Endodermal cell (in vitro differentiated cells): ENCODE measurements around the gene NFYB. TPM values are rescaled to one million over a fixed set of nuclear protein-coding genes. Genes with fewer than 3 reads are reported as not detected.

ENCODE experiments used
- DNase-seq: peaks from one replicate; pipeline ENCODE4 v3.0.0-alpha.2; 2017
- H3K27ac ChIP-seq: 2 replicates; pipeline ENCODE4 v1.5.1; 2013; ENCODE audit warnings: mild to moderate bottlenecking, low read depth, low read length, moderate library complexity
- H3K27me3 ChIP-seq: 2 replicates; pipeline ENCODE4 v1.6.1; 2013; ENCODE audit warnings: mild to moderate bottlenecking, low read length, moderate library complexity; ENCODE audit not compliant: insufficient read depth, control insufficient read depth, poor library complexity, severe bottlenecking
- H3K36me3 ChIP-seq: 2 replicates; pipeline ENCODE4 v1.7.0; 2013; ENCODE audit warnings: mild to moderate bottlenecking, low read length, moderate library complexity; ENCODE audit not compliant: control insufficient read depth, insufficient read depth
- H3K4me1 ChIP-seq: one replicate; pipeline ENCODE4 v1.7.0; 2013; ENCODE audit warnings: low read length; ENCODE audit not compliant: control insufficient read depth, insufficient read depth
- H3K4me3 ChIP-seq: 2 replicates; pipeline ENCODE4 v1.5.1; 2013; ENCODE audit warnings: mild to moderate bottlenecking, low read length, moderate library complexity
- H3K9ac ChIP-seq: 2 replicates; pipeline ENCODE4 v1.6.1; 2013; ENCODE audit warnings: mild to moderate bottlenecking, low read length, moderate library complexity; ENCODE audit not compliant: poor library complexity, severe bottlenecking; ENCODE audit errors: extremely low read depth
- H3K9me3 ChIP-seq: 2 replicates; pipeline ENCODE4 v1.6.1; 2013; ENCODE audit warnings: mild to moderate bottlenecking, low read length, moderate library complexity; ENCODE audit not compliant: control insufficient read depth
- H3K27ac Mint-ChIP-seq: 2 replicates; pipeline ENCODE4 v1.8.0; 2020; ENCODE audit warnings: mixed read lengths
- H3K27me3 Mint-ChIP-seq: 2 replicates; pipeline ENCODE4 v1.8.0; 2021; ENCODE audit warnings: mild to moderate bottlenecking, mixed read lengths; ENCODE audit not compliant: insufficient read depth
- H3K36me3 Mint-ChIP-seq: 2 replicates; pipeline ENCODE4 v1.8.0; 2020; ENCODE audit warnings: low read depth, mixed read lengths
- H3K4me1 Mint-ChIP-seq: 2 replicates; pipeline ENCODE4 v1.8.0; 2020; ENCODE audit warnings: mixed read lengths
- H3K4me3 Mint-ChIP-seq: 2 replicates; pipeline ENCODE4 v1.8.0; 2020; ENCODE audit warnings: mild to moderate bottlenecking, moderate library complexity, mixed read lengths
- H3K9me3 Mint-ChIP-seq: 2 replicates; pipeline ENCODE4 v1.8.0; 2020; ENCODE audit warnings: mild to moderate bottlenecking, mixed read lengths
- CTCF ChIP-seq: fragments of 200-600 bp; sonication (generic); conservative IDR thresholded peaks from 2 replicates; pipeline ENCODE4 v1.5.0; 2021; ENCODE audit warnings: antibody characterized with exemption, mild to moderate bottlenecking
- WGBS, 2 experiments: methylation state at CpG; one replicate each; pipeline versions ENCODE4 v1.1.5 to v1.1.7; 2013; ENCODE audit warnings: missing lambda C conversion rate in 2 of 2, mixed read lengths in 1 of 2; ENCODE audit not compliant: insufficient coverage in 1 of 2, insufficient read length in 1 of 2; 5-methylcytosine and 5-hydroxymethylcytosine counted together
- total RNA-seq, 2 donors: library from RNA; stranded (reverse); fragmentation: NEBNext Ultra II Directional in 1 of 2; extraction: Animal tissue kit (Norgen Biotek cat#: 25700) in 1 of 2; gene quantifications; 2 replicates in 1 of 2; 3 replicates in 1 of 2; pipeline ENCODE4 v1.2.1, GENCODE V29; 2021

NFYB gene
- total RNA-seq, 2 donors from 2014 or later, result 31.2 to 36.3 TPM

GRCh38 chr12:104154806-104155205 lies 16.8 kb upstream of the NFYB start:
- peak; percentile 65 for DNase-seq
- Mint-ChIP-seq H3K27me3 (peaks cover 28% of the 10 kb centered on the region), H3K9me3 (peaks cover 3% of the 10 kb centered on the region), H3K36me3 (no peaks in the 10 kb centered on the region), H3K4me1 (peaks cover 22% of the 10 kb centered on the region), H3K4me3 (no peak overlapping the region), H3K27ac (no peak overlapping the region)
- Histone ChIP-seq H3K4me3 (peak overlapping the region; percentile 32), H3K27ac (no peak overlapping the region), H3K9me3 (no peaks in the 10 kb centered on the region), H3K4me1 (peaks cover 12% of the 10 kb centered on the region), H3K9ac (no peak overlapping the region), H3K36me3 (no peaks in the 10 kb centered on the region), H3K27me3 (no peaks in the 10 kb centered on the region)
- no peak for TF ChIP-seq CTCF
- 49% methylated on average over 2 of the region's 2 CpGs; no CpG with 5 or more reads in 1 of the 2 experiments for WGBS, 2 experiments

GRCh38 chr12:104154286-104154685 lies 16.3 kb upstream of the NFYB start:
- Histone ChIP-seq H3K9me3 (no peaks in the 10 kb centered on the region), H3K4me3 (peak overlapping the region; percentile 32), H3K27ac (no peak overlapping the region), H3K27me3 (no peaks in the 10 kb centered on the region), H3K4me1 (peaks cover 12% of the 10 kb centered on the region), H3K36me3 (no peaks in the 10 kb centered on the region), H3K9ac (no peak overlapping the region)
- DNase-seq, result no peak
- no peaks in the 10 kb centered on the region for H3K36me3 Mint-ChIP-seq
- H3K27ac Mint-ChIP-seq, result no peak overlapping the region
- H3K4me3 Mint-ChIP-seq, result no peak overlapping the region
- no peak for TF ChIP-seq CTCF
- peaks cover 28% of the 10 kb centered on the region for H3K27me3 Mint-ChIP-seq
- WGBS, 2 experiments, result 97 to 98% methylated on average over 4 of the region's 4 CpGs
- H3K9me3 Mint-ChIP-seq, result peaks cover 3% of the 10 kb centered on the region
- H3K4me1 Mint-ChIP-seq, result peaks cover 26% of the 10 kb centered on the region

- Mint-ChIP-seq H3K27ac (no peak overlapping the region), H3K27me3 (peaks cover 20% of the 10 kb centered on the region), H3K4me3 (no peak overlapping the region), H3K36me3 (no peaks in the 10 kb centered on the region), H3K9me3 (peaks cover 1% of the 10 kb centered on the region), H3K4me1 (peaks cover 31% of the 10 kb centered on the region)
- peak; percentile 51 for TF ChIP-seq CTCF
- peak; percentile 56 for DNase-seq
- Histone ChIP-seq H3K4me1 (peaks cover 12% of the 10 kb centered on the region), H3K36me3 (no peaks in the 10 kb centered on the region), H3K4me3 (no peak overlapping the region), H3K9me3 (no peaks in the 10 kb centered on the region), H3K27me3 (no peaks in the 10 kb centered on the region), H3K27ac (no peak overlapping the region), H3K9ac (no peak overlapping the region)
These were observed 14.8 kb upstream of the NFYB start for GRCh38 chr12:104152685-104153241.
